SU-DHL-6 (cell line): ENCODE data around the gene EFNA1.

Source experiments
- EZH2phosphoT487 ChIP-seq: fragments of 200-600 bp; sonication (generic), shearing (Covaris generic); conservative IDR thresholded peaks from 2 replicates; pipeline ENCODE4 v1.6.1; 2018; ENCODE audit warnings: mild to moderate bottlenecking, antibody characterized with exemption, low read length, moderate library complexity, mixed read lengths
- TF ChIP-seq, protein P1 (sequence below): fragments of 200-600 bp; sonication (generic); IDR thresholded peaks from one replicate; pipeline ENCODE4 v1.5.1; 2017; ENCODE audit warnings: antibody characterized with exemption, mild to moderate bottlenecking, low read length, moderate library complexity; ENCODE audit not compliant: insufficient read depth, poor library complexity, severe bottlenecking

DNA sequence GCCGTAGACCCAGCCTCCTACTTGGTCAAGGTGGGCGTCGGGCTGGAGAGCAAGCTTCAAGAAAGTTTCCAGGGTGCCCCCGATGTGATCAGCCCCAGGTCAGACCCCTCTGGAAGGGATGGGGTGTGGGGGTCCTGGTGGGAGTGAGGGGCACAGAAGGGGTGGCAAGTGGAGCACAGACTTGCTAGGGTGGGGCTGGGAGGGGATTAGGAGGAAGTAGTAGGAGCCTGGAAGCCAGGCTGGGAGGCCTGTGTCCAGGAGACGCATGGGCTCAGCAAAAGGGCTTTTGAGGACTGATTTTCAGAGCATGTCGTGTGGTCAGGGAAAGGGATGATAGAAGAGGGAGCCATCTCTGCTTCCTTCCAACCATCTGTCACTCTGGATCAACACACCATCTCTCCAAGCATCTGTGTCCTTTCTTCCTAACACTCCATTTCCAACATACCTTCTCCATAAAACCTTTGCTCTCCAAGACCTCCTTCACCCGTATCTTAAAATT is 54.4 kb downstream of the EFNA1 start:
- TF ChIP-seq, protein P1, sequence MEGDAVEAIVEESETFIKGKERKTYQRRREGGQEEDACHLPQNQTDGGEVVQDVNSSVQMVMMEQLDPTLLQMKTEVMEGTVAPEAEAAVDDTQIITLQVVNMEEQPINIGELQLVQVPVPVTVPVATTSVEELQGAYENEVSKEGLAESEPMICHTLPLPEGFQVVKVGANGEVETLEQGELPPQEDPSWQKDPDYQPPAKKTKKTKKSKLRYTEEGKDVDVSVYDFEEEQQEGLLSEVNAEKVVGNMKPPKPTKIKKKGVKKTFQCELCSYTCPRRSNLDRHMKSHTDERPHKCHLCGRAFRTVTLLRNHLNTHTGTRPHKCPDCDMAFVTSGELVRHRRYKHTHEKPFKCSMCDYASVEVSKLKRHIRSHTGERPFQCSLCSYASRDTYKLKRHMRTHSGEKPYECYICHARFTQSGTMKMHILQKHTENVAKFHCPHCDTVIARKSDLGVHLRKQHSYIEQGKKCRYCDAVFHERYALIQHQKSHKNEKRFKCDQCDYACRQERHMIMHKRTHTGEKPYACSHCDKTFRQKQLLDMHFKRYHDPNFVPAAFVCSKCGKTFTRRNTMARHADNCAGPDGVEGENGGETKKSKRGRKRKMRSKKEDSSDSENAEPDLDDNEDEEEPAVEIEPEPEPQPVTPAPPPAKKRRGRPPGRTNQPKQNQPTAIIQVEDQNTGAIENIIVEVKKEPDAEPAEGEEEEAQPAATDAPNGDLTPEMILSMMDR, result no peak
- no peak for TF ChIP-seq EZH2phosphoT487
